ENCODE measurements around the gene PPP1R3G.

PPP1R3G gene

DNA sequence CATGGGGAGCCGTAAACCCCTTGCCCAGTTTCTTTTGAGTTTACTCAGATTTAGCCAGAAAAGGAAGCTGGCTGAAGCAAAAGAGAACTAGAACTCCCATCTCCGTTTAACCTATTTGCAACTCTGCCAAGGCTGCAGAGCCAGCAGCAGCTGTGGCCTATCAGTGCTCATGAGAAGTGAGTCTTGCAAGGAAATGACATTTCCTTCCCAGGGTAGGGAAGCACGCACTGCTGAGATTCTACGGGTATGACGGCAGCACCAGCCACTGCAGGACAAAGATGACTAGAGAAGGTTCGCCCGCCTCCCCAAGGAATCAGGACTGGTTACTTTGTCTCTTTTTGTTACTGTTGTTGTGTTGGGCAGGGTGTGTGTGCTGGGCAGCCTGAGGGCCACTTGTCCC lies 47.6 kb downstream of the PPP1R3G start:
- DNase-seq (ENCODE audit: low read depth) = peak; percentile 20
- peak overlapping the region; percentile 74 for H3K4me3 ChIP-seq (ENCODE audit: low read length)
- no peaks in the 10 kb centered on the region for H3K9me3 ChIP-seq (ENCODE audit: control insufficient read depth, low read length)
- H3K4me1 ChIP-seq (ENCODE audit: control insufficient read depth, insufficient read depth, low read length) = peaks cover 17% of the 10 kb centered on the region
- H3K36me3 ChIP-seq (ENCODE audit: control insufficient read depth, insufficient read depth, low read length, severe bottlenecking) = no peaks in the 10 kb centered on the region
- H3K9ac ChIP-seq (ENCODE audit: low read length) = peak overlapping the region; percentile 78
- no peaks in the 10 kb centered on the region for H3K27me3 ChIP-seq (replicated peaks; ENCODE audit: control insufficient read depth, insufficient read depth, low read length)

DNA sequence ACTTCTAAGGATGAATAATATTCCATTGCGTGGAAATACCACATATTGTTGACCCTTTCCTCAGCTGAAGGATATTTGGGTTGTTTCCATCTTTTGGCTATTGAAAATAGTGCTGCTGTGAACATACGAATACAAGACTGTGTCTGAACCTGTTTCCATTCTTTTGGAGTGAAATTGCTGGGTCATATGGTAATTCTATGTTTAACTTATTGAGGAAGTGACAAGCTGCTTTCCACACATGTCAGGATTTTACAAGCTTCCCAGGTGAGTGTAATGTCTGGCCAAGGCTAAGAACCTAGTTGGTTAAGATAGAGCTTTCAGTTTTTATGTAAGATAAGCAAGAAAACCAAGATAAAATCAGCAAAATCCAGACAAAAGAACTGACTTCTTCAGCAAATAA lies 48.8 kb downstream of the PPP1R3G start:
- DNase-seq (ENCODE audit: low read depth) = no peak

GRCh38 chr6:5135788-5136376 lies 50.7 kb downstream of the PPP1R3G start:
- H3K27me3 ChIP-seq (replicated peaks; ENCODE audit: control insufficient read depth, insufficient read depth, low read length) = no peaks in the 10 kb centered on the region
- peak; percentile 42 for DNase-seq (ENCODE audit: low read depth)
- no peaks in the 10 kb centered on the region for H3K9me3 ChIP-seq (ENCODE audit: control insufficient read depth, low read length)
- H3K4me1 ChIP-seq (ENCODE audit: control insufficient read depth, insufficient read depth, low read length) = peaks cover 17% of the 10 kb centered on the region
- H3K36me3 ChIP-seq (ENCODE audit: control insufficient read depth, insufficient read depth, low read length, severe bottlenecking) = no peaks in the 10 kb centered on the region
- no peak overlapping the region for H3K9ac ChIP-seq (ENCODE audit: low read length)
- H3K4me3 ChIP-seq (ENCODE audit: low read length) = no peak overlapping the region

More for the DNA sequence above, 48.8 kb downstream of the PPP1R3G start:
- no peak overlapping the region for H3K9ac ChIP-seq (ENCODE audit: low read length)
- H3K27me3 ChIP-seq (replicated peaks; ENCODE audit: control insufficient read depth, insufficient read depth, low read length) = no peaks in the 10 kb centered on the region
- H3K9me3 ChIP-seq (ENCODE audit: control insufficient read depth, low read length) = no peaks in the 10 kb centered on the region
- H3K4me1 ChIP-seq (ENCODE audit: control insufficient read depth, insufficient read depth, low read length) = peaks cover 17% of the 10 kb centered on the region
- no peaks in the 10 kb centered on the region for H3K36me3 ChIP-seq (ENCODE audit: control insufficient read depth, insufficient read depth, low read length, severe bottlenecking)
- H3K4me3 ChIP-seq (ENCODE audit: low read length) = no peak overlapping the region

- DNase-seq (ENCODE audit: low read depth) = no peak
Observed at GRCh38 chr6:5136851-5137250, 51.7 kb downstream of the PPP1R3G start.

More at GRCh38 chr6:5136851-5137250, 51.7 kb downstream of the PPP1R3G start:
- H3K4me1 ChIP-seq (ENCODE audit: control insufficient read depth, insufficient read depth, low read length) = peaks cover 15% of the 10 kb centered on the region
- no peaks in the 10 kb centered on the region for H3K9me3 ChIP-seq (ENCODE audit: control insufficient read depth, low read length)
- no peak overlapping the region for H3K4me3 ChIP-seq (ENCODE audit: low read length)
- H3K27me3 ChIP-seq (replicated peaks; ENCODE audit: control insufficient read depth, insufficient read depth, low read length) = no peaks in the 10 kb centered on the region
- no peaks in the 10 kb centered on the region for H3K36me3 ChIP-seq (ENCODE audit: control insufficient read depth, insufficient read depth, low read length, severe bottlenecking)
- H3K9ac ChIP-seq (ENCODE audit: low read length) = no peak overlapping the region
